ENCODE measurements around the gene TH.

GRCh38 chr11:2154195-2154585 is 17.4 kb downstream of the TH start:
- TF ChIP-seq EZH2 (optimal IDR thresholded peaks at IDR 0.05; ENCODE audit: low read depth, low read length) (no peak), CTCF (IDR thresholded peaks at IDR 0.05; ENCODE audit: low read length) (no peak), EZH2phosphoT487 (IDR thresholded peaks at IDR 0.05; ENCODE audit: low read length) (no peak)

Measured in MM.1S (cell line).